Smooth muscle cell (in vitro differentiated cells): ENCODE measurements around the gene PDGFC. TPM values are rescaled to one million over a fixed set of nuclear protein-coding genes. Genes with fewer than 3 reads are reported as not detected.

Source experiments
- polyA plus RNA-seq: library from polyadenylated mRNA; unstranded; fragments of >200 nt; fragmentation: Nextera tagmentation; extraction: Ambion mirVana; gene quantifications from 2 replicates; pipeline ENCODE4 v1.2.1, GENCODE V29; 2016
- small RNA-seq: library from RNA; depleted of rRNA; stranded (forward); fragments of <200 nt; gene quantifications from one replicate; pipeline ENCODE3, GENCODE V24; 2014
- total RNA-seq: library from RNA; depleted of rRNA; stranded (reverse); fragments of >200 nt; gene quantifications from 2 replicates; pipeline ENCODE4 v1.2.3, GENCODE V29; 2014

PDGFC gene
- total and polyA plus RNA-seq, 2 experiments from 2014 or later: 56.5 to 135 TPM

Small RNA genes lying within 50 kb of the gene (small RNA-seq; reads per million reads assigned to genes)
- not detected for gene AC092608.2

Other genes with a start within 250 kb of the PDGFC start
- gene GLRB, start 104.4 kb upstream of the PDGFC start, total RNA-seq: 4.8 and 14.2 TPM in 2 replicates
- 4.0 and 4.8 TPM in 2 replicates for gene GLRB, start 104.4 kb upstream of the PDGFC start, polyA plus RNA-seq
- 0.04 TPM in 1 of 2 replicates, not detected in the other for gene GRIA2, start 248.9 kb upstream of the PDGFC start, total RNA-seq
- not detected in 2 replicates for gene GRIA2, start 248.9 kb upstream of the PDGFC start, polyA plus RNA-seq